D721Med (cell line): ENCODE results near the gene TSKS.

Experiments used
- DNase-seq: peaks from one replicate; pipeline ENCODE4 v3.0.0; 2011; ENCODE audit warnings: low spot score; ENCODE audit not compliant: insufficient read length
- FAIRE-seq: peaks from 2 replicates; lab custom pipeline; 2011; peaks lifted over from hg19 to GRCh38; lab: Jason Lieb, UNC
- CTCF ChIP-seq: IDR thresholded peaks from 2 replicates; pipeline ENCODE4 v1.5.1; 2012; ENCODE audit warnings: mild to moderate bottlenecking, control low read depth; ENCODE audit not compliant: insufficient read depth; ENCODE audit errors: missing control alignments

The TSKS gene

DNA sequence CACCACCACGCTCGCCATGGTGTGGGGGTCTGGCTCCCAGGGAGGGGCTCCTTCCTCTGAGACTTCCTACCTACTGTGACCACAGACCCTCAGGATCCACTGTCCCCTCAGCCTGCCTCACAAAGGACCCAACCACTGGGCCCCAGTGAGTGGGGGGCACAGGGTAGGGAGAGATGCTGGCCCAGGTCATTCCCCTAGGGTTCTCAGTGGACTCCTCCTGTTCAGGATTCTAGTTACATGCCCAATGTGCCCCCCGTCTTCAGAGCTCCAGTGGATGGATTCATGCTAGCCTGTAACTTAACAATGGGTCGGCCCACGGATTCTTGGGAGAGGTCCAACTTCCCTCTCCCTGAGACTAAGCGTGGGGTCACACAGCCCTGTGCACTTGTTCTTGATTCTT is at the start of gene TSKS:
Gene TSKS, minus strand, starts transcription at position 77 of the 400 bp plus-strand sequence. Its CDS starts 59 bp downstream, at position 18.
- FAIRE-seq = no peak
- no peak for TF ChIP-seq CTCF
- DNase-seq = no peak

GRCh38 chr19:49812452-49812996 is 49.4 kb upstream of the TSKS start:
- TF ChIP-seq CTCF = no peak
- DNase-seq (no peak), FAIRE-seq (no peak)

- no peak for TF ChIP-seq CTCF
- DNase-seq (no peak), FAIRE-seq (no peak)
These were observed 48.2 kb upstream of the TSKS start for GRCh38 chr19:49811328-49811727.

DNA sequence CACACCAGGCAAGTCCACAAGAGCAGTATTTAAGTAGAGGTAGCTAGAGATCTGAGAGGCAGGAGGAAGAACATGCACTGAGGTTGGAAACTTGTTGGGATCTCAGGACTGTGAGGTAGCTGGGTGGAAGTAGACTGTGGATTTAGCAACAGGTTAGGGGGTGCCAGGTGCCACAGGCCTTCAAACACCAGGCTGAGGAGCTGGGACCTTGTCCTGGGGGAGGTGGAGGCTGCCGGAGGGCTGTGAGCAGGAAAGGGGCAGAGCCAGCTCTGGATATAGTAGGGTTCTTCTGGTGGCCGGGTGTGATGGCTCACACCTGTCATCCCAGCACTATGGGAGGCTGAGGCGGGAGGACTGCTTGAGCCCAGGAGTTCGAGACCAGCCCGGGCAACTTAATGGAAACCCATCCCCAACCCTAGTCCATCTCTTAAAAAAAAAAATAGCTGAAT is 46.9 kb upstream of the TSKS start:
- no peak for TF ChIP-seq CTCF
- FAIRE-seq (no peak), DNase-seq (no peak)

GRCh38 chr19:49809160-49809940 is 46.2 kb upstream of the TSKS start:
- no peak for TF ChIP-seq CTCF
- DNase-seq = no peak
- no peak for FAIRE-seq

GRCh38 chr19:49808711-49809159 is 45.6 kb upstream of the TSKS start:
- FAIRE-seq (no peak), DNase-seq (peak; percentile 75)
- TF ChIP-seq CTCF = no peak
